A549 (cell line): Measurements from ENCODE around the gene GFM1. TPM values are rescaled to one million over a fixed set of nuclear protein-coding genes. Genes with fewer than 3 reads are reported as not detected.

Source experiments
- ATAC-seq, 2 experiments: fragments of 200-7000 bp in 1 of 2; fragments of >200 bp in 1 of 2; cut with Nextera tagmentation in 1 of 2; cut with Tn5 transposase in 1 of 2; 3 replicates each; pipeline versions ENCODE4 v1.8.0 to v1.9.1; 2018 to 2020; ENCODE audit warnings: mild to moderate bottlenecking in 1 of 2, moderate library complexity in 1 of 2
- CTCF ChIA-PET: fragments of 300-600 bp; sonication (Branson Sonifier 250); formaldehyde crosslinking; extraction: SDS; loops from one replicate; lab custom pipeline; 2021; ENCODE audit warnings: antibody characterized with exemption, inconsistent platforms; lab: Yijun Ruan, JAX
- POLR2A ChIA-PET: fragments of 350-600 bp; formaldehyde crosslinking; extraction: SDS; loops from one replicate; lab custom pipeline; 2021; ENCODE audit warnings: antibody characterized with exemption, inconsistent platforms; lab: Yijun Ruan, JAX
- DNase-seq, 2 experiments: peaks; one replicate each; pipeline versions ENCODE4 v3.0.0 to v3.0.0-alpha.2; 2011 to 2016; ENCODE audit warnings: low read depth in 1 of 2, low spot score in 1 of 2
- FAIRE-seq: peaks from 2 replicates; lab custom pipeline; 2011; peaks lifted over from hg19 to GRCh38; lab: Jason Lieb, UNC
- H3K27ac ChIP-seq, 2 experiments: fragments of >200 bp; sonication (Bioruptor Twin); formaldehyde crosslinking; 3 replicates each; pipeline ENCODE4 v1.5.1; 2016 to 2017
- H3K4me1 ChIP-seq: fragments of >200 bp; sonication (Bioruptor Twin); formaldehyde crosslinking; 3 replicates; pipeline ENCODE4 v1.6.1; 2016
- H3K4me2 ChIP-seq: fragments of >200 bp; sonication (Bioruptor Twin); formaldehyde crosslinking; 3 replicates; pipeline ENCODE4 v1.6.1; 2016
- H3K4me3 ChIP-seq: fragments of >200 bp; sonication (Bioruptor Twin); formaldehyde crosslinking; 3 replicates; pipeline ENCODE4 v1.5.1; 2016
- H3K9me3 ChIP-seq: fragments of >200 bp; sonication (Bioruptor Twin); formaldehyde crosslinking; 3 replicates; pipeline ENCODE4 v1.6.1; 2016
- ATOH8 ChIP-seq: fragments of 250-450 bp; sonication (Bioruptor Pico); IDR thresholded peaks from 2 replicates; pipeline ENCODE4 v1.5.0; 2020; ENCODE audit warnings: low read depth, mild to moderate bottlenecking, moderate library complexity
- CBX8 ChIP-seq: fragments of 200-600 bp; sonication (generic); IDR thresholded peaks from 2 replicates; pipeline ENCODE4 v1.6.1; 2016
- CEBPB ChIP-seq, 2 experiments: fragments of >200 bp in 1 of 2; sonication (Bioruptor Twin) in 1 of 2; formaldehyde crosslinking in 1 of 2; IDR thresholded peaks; 2 replicates each; pipeline ENCODE4 v1.6.1; 2012 to 2016
- CHD4 ChIP-seq: fragments of 200-600 bp; sonication (generic); IDR thresholded peaks from 2 replicates; pipeline ENCODE4 v1.6.1; 2016; ENCODE audit warnings: antibody characterized with exemption, mild to moderate bottlenecking, borderline replicate concordance
- E2F6 ChIP-seq: IDR thresholded peaks from 2 replicates; pipeline ENCODE4 v1.6.1; 2012; ENCODE audit warnings: low read depth, borderline replicate concordance
- EHF ChIP-seq: fragments of 250-450 bp; sonication (Bioruptor Pico); IDR thresholded peaks from 2 replicates; pipeline ENCODE4 v1.5.0; 2020; ENCODE audit warnings: mild to moderate bottlenecking
- ESRRA ChIP-seq: fragments of 150-350 bp; IDR thresholded peaks from 2 replicates; pipeline ENCODE4 v1.6.1; 2014; ENCODE audit warnings: mild to moderate bottlenecking, low read length, borderline replicate concordance
- FOSL2 ChIP-seq, 2 experiments: fragments of 450-650 bp in 1 of 2; fragments of >200 bp in 1 of 2; sonication (Bioruptor Twin) in 1 of 2; formaldehyde crosslinking; IDR thresholded peaks; 2 replicates each; pipeline versions ENCODE4 v1.5.0 to v1.6.1; 2016 to 2020; ENCODE audit warnings: mild to moderate bottlenecking in 1 of 2, moderate library complexity in 1 of 2
- HDAC2 ChIP-seq: fragments of 200-600 bp; sonication (generic); IDR thresholded peaks from 2 replicates; pipeline ENCODE4 v1.6.1; 2016
- HEYL ChIP-seq: fragments of 250-450 bp; sonication (Bioruptor Pico); IDR thresholded peaks from 2 replicates; pipeline ENCODE4 v1.8.0; 2021; ENCODE audit warnings: mild to moderate bottlenecking, moderate library complexity
- HOXA7 ChIP-seq: fragments of 250-450 bp; sonication (Bioruptor Pico); IDR thresholded peaks from 2 replicates; pipeline ENCODE4 v1.5.0; 2020; ENCODE audit warnings: mild to moderate bottlenecking, moderate library complexity
- HOXB5 ChIP-seq: fragments of 250-450 bp; sonication (Bioruptor Pico); IDR thresholded peaks from 2 replicates; pipeline ENCODE4 v1.5.0; 2020; ENCODE audit warnings: mild to moderate bottlenecking, moderate library complexity
- MYC ChIP-seq: IDR thresholded peaks from 2 replicates; pipeline ENCODE4 v1.6.1; 2012; ENCODE audit warnings: mild to moderate bottlenecking, inconsistent platforms, low read length, improper control_type of control experiment, borderline replicate concordance
- NFE2L2 ChIP-seq: fragments of 150-350 bp; conservative IDR thresholded peaks from 2 replicates; pipeline ENCODE4 v1.6.1; 2014; ENCODE audit warnings: low read length
- REST ChIP-seq: fragments of 200-600 bp; sonication (generic); IDR thresholded peaks from 2 replicates; pipeline ENCODE4 v1.6.1; 2016; ENCODE audit warnings: antibody characterized with exemption, mild to moderate bottlenecking, moderate library complexity
- ZFP36 ChIP-seq: fragments of 450-650 bp; IDR thresholded peaks from 2 replicates; pipeline ENCODE4 v1.6.1; 2014; ENCODE audit warnings: borderline replicate concordance; ENCODE audit not compliant: partially characterized antibody
- WGBS: methylation state at CpG from one replicate; pipeline ENCODE4 v1.1.6; 2017; ENCODE audit errors: missing lambda C conversion rate; 5-methylcytosine and 5-hydroxymethylcytosine counted together
- polyA plus RNA-seq, 4 experiments: library from polyadenylated mRNA; depleted of rRNA in 3 of 4; stranded (reverse); fragments of >200 nt; fragmentation: RNase III in 1 of 4; extraction: RNeasy Plus Mini Kit Qiagen cat#74134 plus additional on column Dnase treatment in 1 of 4; gene quantifications; 2 replicates in 3 of 4; 3 replicates in 1 of 4; pipeline ENCODE4 v1.2.3, GENCODE V29; 2011 to 2017
- TF ChIP-seq, protein P1 (sequence below): IDR thresholded peaks from 2 replicates; pipeline ENCODE4 v1.6.1; 2012

The GFM1 gene
- polyA plus RNA-seq, 2 of the 4 experiments (the other 2 are of a cell fraction), result 48.8 to 71.4 TPM

DNA sequence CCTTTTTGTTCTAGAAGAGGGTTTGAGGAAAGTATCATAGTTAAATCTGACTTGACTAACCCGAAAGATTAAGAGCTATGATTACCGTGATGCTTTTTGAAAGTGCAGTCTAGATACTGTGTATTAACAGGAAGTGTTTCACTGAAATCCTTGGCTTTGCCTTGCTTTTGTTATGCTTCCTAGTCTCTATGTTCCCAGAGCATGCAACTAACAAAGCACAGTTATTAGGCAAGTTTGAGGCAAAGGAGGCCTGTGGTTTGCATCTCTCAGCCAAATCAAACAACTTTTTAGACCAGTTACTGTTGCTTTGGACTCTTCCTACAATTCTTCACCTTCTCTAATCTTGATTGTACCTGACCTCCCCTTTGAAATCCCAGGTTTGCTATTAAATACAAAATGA is 24.2 kb downstream of the GFM1 start:
- ChIA-PET CTCF (interaction anchor here (1.2 to 2.3 kb wide), 3 partner anchors 9 to 84 kb away, joined by 3 to 13 read pairs (median 6); no protein-coding TSS in a partner anchor), POLR2A (no interaction called here)
- no peaks in the 10 kb centered on the region for H3K9me3 ChIP-seq
- DNase-seq (no peak), FAIRE-seq (no peak), ATAC-seq (no peak)
- no peak for TF ChIP-seq E2F6
- TF ChIP-seq ZFP36, result no peak
- no peak for TF ChIP-seq REST
- TF ChIP-seq CBX8, result no peak
- no peak for TF ChIP-seq FOSL2 (IDR thresholded peaks at IDR 0.05)
- no peak for TF ChIP-seq FOSL2 (CRISPR knock-in tag; IDR thresholded peaks at IDR 0.05)
- TF ChIP-seq HEYL (CRISPR knock-in tag), result no peak
- no peak overlapping the region for H3K27ac ChIP-seq
- WGBS, result 89% methylated on average over 2 of the region's 2 CpGs
- no peak overlapping the region for H3K4me3 ChIP-seq
- peaks cover 18% of the 10 kb centered on the region for H3K4me1 ChIP-seq
- no peak overlapping the region for H3K4me2 ChIP-seq

GRCh38 chr3:158671821-158672214 is 27.5 kb downstream of the GFM1 start:
- ChIA-PET CTCF (interaction anchor here (0.6 to 2.7 kb wide), 23 partner anchors 9 to 131 kb away, joined by 3 to 27 read pairs (median 4); partner anchors contain the start of gene GFM1), POLR2A (interaction anchor here (0.5 to 1.0 kb wide), 2 partner anchors 51 to 1184 kb away, joined by 3 read pairs; no protein-coding TSS in a partner anchor)
- Histone ChIP-seq H3K4me3 (peak overlapping the region; percentile 58), H3K4me1 (peaks cover 18% of the 10 kb centered on the region), H3K9me3 (no peaks in the 10 kb centered on the region), H3K4me2 (peak overlapping the region; percentile 88), H3K27ac (peak overlapping the region; percentile 82 to 90)
- ATAC-seq (peak in 1 of 2 experiments; percentile 11; a peak in 1 of 6 replicates), DNase-seq (no peak), FAIRE-seq (no peak)
- WGBS, result 57% methylated on average over 6 of the region's 6 CpGs
- TF ChIP-seq EHF (no peak), ATOH8 (no peak), HEYL (CRISPR knock-in tag) (no peak), HOXB5 (no peak), HOXA7 (CRISPR knock-in tag) (no peak), CHD4 (no peak), ESRRA (no peak), ZFP36 (no peak), NFE2L2 (no peak), CEBPB (IDR thresholded peaks at IDR 0.05) (no peak), HDAC2 (no peak), MYC (no peak)
- TF ChIP-seq, protein P1, sequence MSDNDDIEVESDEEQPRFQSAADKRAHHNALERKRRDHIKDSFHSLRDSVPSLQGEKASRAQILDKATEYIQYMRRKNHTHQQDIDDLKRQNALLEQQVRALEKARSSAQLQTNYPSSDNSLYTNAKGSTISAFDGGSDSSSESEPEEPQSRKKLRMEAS, result no peak
